MM.1S (cell line): ENCODE data around the gene CHN2.

Experiments used
- CTCF ChIP-seq: fragments of 300-600 bp; sonication (generic); IDR thresholded peaks from 2 replicates; pipeline ENCODE4 v1.5.1; 2016; ENCODE audit warnings: antibody characterized with exemption, low read length, mixed read lengths
- EZH2 ChIP-seq: fragments of 300-600 bp; sonication (generic); optimal IDR thresholded peaks from 2 replicates; pipeline ENCODE3; 2017; ENCODE audit warnings: low read depth, mild to moderate bottlenecking, antibody characterized with exemption, low read length, mixed read lengths
- EZH2phosphoT487 ChIP-seq: fragments of 300-600 bp; sonication (generic); IDR thresholded peaks from 2 replicates; pipeline ENCODE4 v1.6.1; 2018; ENCODE audit warnings: antibody characterized with exemption, low read length

GRCh38 chr7:29418651-29419050, 224.1 kb downstream of the CHN2 start:
- TF ChIP-seq CTCF = no peak
- no peak for TF ChIP-seq EZH2phosphoT487
- no peak for TF ChIP-seq EZH2
